SK-N-SH treated with all-trans-retinoic acid at 6 μM for 48 hours (cell line): ENCODE data around the gene SSR4.

Source experiments
- ESRRG ChIP-seq: fragments of 250-450 bp; sonication (Bioruptor Pico); IDR thresholded peaks from 2 replicates; pipeline ENCODE4 v1.6.1; 2021; ENCODE audit warnings: mild to moderate bottlenecking
- ISL1 ChIP-seq: fragments of 250-450 bp; sonication (Bioruptor Pico); IDR thresholded peaks from 2 replicates; pipeline ENCODE4 v2.1.2; 2022; ENCODE audit warnings: mild to moderate bottlenecking, moderate library complexity
- OSR1 ChIP-seq: fragments of 250-450 bp; sonication (Bioruptor Pico); IDR thresholded peaks from 2 replicates; pipeline ENCODE4 v1.8.0; 2022; ENCODE audit warnings: moderate library complexity, mild to moderate bottlenecking, inconsistent platforms
- PATZ1 ChIP-seq: fragments of 250-450 bp; sonication (Bioruptor Pico); IDR thresholded peaks from 2 replicates; pipeline ENCODE4 v1.8.0; 2020; ENCODE audit warnings: mild to moderate bottlenecking, moderate library complexity, borderline replicate concordance
- POU6F1 ChIP-seq: fragments of 250-450 bp; sonication (Bioruptor Pico); IDR thresholded peaks from 2 replicates; pipeline ENCODE4 v1.8.0; 2021; ENCODE audit warnings: low read depth, mild to moderate bottlenecking, moderate library complexity, borderline replicate concordance
- PPARA ChIP-seq: fragments of 250-450 bp; sonication (Bioruptor Pico); IDR thresholded peaks from 2 replicates; pipeline ENCODE4 v1.5.0; 2020; ENCODE audit warnings: mild to moderate bottlenecking, borderline replicate concordance
- TCF4 ChIP-seq: fragments of 250-450 bp; sonication (Bioruptor Pico); IDR thresholded peaks from 2 replicates; pipeline ENCODE4 v1.8.0; 2021; ENCODE audit warnings: mild to moderate bottlenecking, moderate library complexity, borderline replicate concordance

- no peak for TF ChIP-seq ISL1 (CRISPR knock-in tag)
- no peak for TF ChIP-seq POU6F1 (CRISPR knock-in tag)
- TF ChIP-seq PATZ1 (CRISPR knock-in tag): no peak
- no peak for TF ChIP-seq TCF4 (CRISPR knock-in tag)
- TF ChIP-seq OSR1 (CRISPR knock-in tag): no peak
- TF ChIP-seq ESRRG (CRISPR knock-in tag): no peak
- TF ChIP-seq PPARA (CRISPR knock-in tag): no peak
Observed at GRCh38 chrX:153828308-153828707, 33.8 kb downstream of the SSR4 start.
